CD4-positive, alpha-beta T cell (primary cell): ENCODE results near the gene NKAIN4. TPM values are rescaled to one million over a fixed set of nuclear protein-coding genes. Genes with fewer than 3 reads are reported as not detected.
A peak's percentile ranks its signal among the peaks of the same experiment; 100 is the strongest.

Experiments
- ATAC-seq: fragments of 200-7000 bp; cut with Tn5 transposase; one replicate; pipeline ENCODE4 v1.10.0; 2022; ENCODE audit warnings: mild to moderate bottlenecking; ENCODE audit not compliant: poor library complexity
- CTCF ChIA-PET: fragments of 350-600 bp; sonication (Branson Sonifier 250); formaldehyde crosslinking; loops from one replicate; lab custom pipeline; 2021; ENCODE audit warnings: antibody characterized with exemption, inconsistent platforms; lab: Charles Lee
- POLR2A ChIA-PET: fragments of 350-600 bp; sonication (Branson Sonifier 250); formaldehyde crosslinking; loops from one replicate; lab custom pipeline; 2021; ENCODE audit warnings: antibody characterized with exemption, inconsistent platforms; lab: Charles Lee
- DNase-seq, 14 experiments: peaks; one replicate each; pipeline ENCODE4 v3.0.0-alpha.2; 2013 to 2020; ENCODE audit warnings: mixed read lengths in 2 of 14
- H3K27ac ChIP-seq, 2 donors: one replicate each; pipeline versions ENCODE4 v1.5.1 to v1.7.0; 2013; ENCODE audit warnings: low read length in 2 of 2, low read depth in 1 of 2, mild to moderate bottlenecking in 1 of 2
- H3K27me3 ChIP-seq, 2 experiments: 1 replicate in 1 of 2; 2 replicates in 1 of 2; pipeline versions ENCODE4 v1.6.1 to v1.7.0; 2013; ENCODE audit warnings: low read length in 2 of 2, control low read depth in 1 of 2, mild to moderate bottlenecking in 1 of 2, moderate library complexity in 1 of 2; ENCODE audit not compliant: insufficient read depth in 2 of 2, control insufficient read depth in 1 of 2
- H3K36me3 ChIP-seq: one replicate; pipeline ENCODE4 v1.6.1; 2013; ENCODE audit warnings: low read length, control low read depth; ENCODE audit not compliant: insufficient read depth
- H3K4me1 ChIP-seq: one replicate; pipeline ENCODE4 v1.6.1; 2013; ENCODE audit warnings: low read length, control low read depth; ENCODE audit not compliant: insufficient read depth
- H3K4me3 ChIP-seq: one replicate; pipeline ENCODE4 v1.5.1; 2013; ENCODE audit warnings: mild to moderate bottlenecking, low read length, moderate library complexity
- H3K9me3 ChIP-seq, 2 experiments: 1 replicate in 1 of 2; 2 replicates in 1 of 2; pipeline versions ENCODE4 v1.6.1 to v1.7.0; 2013; ENCODE audit warnings: low read length in 2 of 2, mild to moderate bottlenecking in 2 of 2, control low read depth in 1 of 2, moderate library complexity in 1 of 2; ENCODE audit not compliant: control insufficient read depth in 1 of 2, insufficient read depth in 1 of 2
- H3K27ac Mint-ChIP-seq: one replicate; pipeline ENCODE4 v1.8.0; 2020; ENCODE audit warnings: mixed read lengths
- H3K27me3 Mint-ChIP-seq: one replicate; pipeline ENCODE4 v1.8.0; 2021; ENCODE audit warnings: mixed read lengths
- H3K36me3 Mint-ChIP-seq: one replicate; pipeline ENCODE4 v1.8.0; 2021; ENCODE audit warnings: low read depth, mixed read lengths
- H3K4me1 Mint-ChIP-seq: one replicate; pipeline ENCODE4 v1.8.0; 2021; ENCODE audit warnings: low read depth, mixed read lengths
- H3K4me3 Mint-ChIP-seq: one replicate; pipeline ENCODE4 v1.8.0; 2020; ENCODE audit warnings: mild to moderate bottlenecking, mixed read lengths
- H3K9me3 Mint-ChIP-seq: one replicate; pipeline ENCODE4 v1.8.0; 2020; ENCODE audit warnings: mixed read lengths
- CTCF ChIP-seq: fragments of 200-600 bp; IDR thresholded peaks from one replicate; pipeline ENCODE4 v1.8.0; 2022; ENCODE audit warnings: antibody characterized with exemption, mild to moderate bottlenecking
- intact Hi-C, 2 experiments: fragments of 100-400 bp; cut with DNase I in 1 of 2; cut with micrococcal nuclease in 1 of 2; formaldehyde crosslinking; loops; one replicate each; pipeline versions ENCODE4 v1.15.1 to v1.9.0; 2023 to 2025; cut with DNase I, micrococcal nuclease
- total RNA-seq, 174 experiments: library from RNA in 2 of 174; stranded (reverse) in 2 of 174; gene quantifications; one replicate each; pipeline ENCODE4 v1.2.3 and lab custom pipeline; 2021 to 2026

NKAIN4 gene
- total RNA-seq, 2 experiments from 2014 or later: not detected

GRCh38 chr20:63214514-63214913 lies 39.7 kb downstream of the NKAIN4 start:
- ATAC-seq (no peak), DNase-seq (no peak)
- Mint-ChIP-seq H3K36me3 (peaks cover 58% of the 10 kb centered on the region), H3K4me3 (peak overlapping the region; percentile 93), H3K9me3 (no peaks in the 10 kb centered on the region), H3K27me3 (no peaks in the 10 kb centered on the region), H3K27ac (peak overlapping the region; percentile 88), H3K4me1 (peaks cover 60% of the 10 kb centered on the region)
- ChIA-PET CTCF (interaction anchor here (1.0 to 3.1 kb wide), 2 partner anchors 9 to 242 kb away, joined by 3 to 13 read pairs; no protein-coding TSS in a partner anchor), POLR2A (interaction anchor here (1.9 kb wide), 1 partner anchor 58 kb away, joined by 9 read pairs; the partner anchor contains the start of gene ARFGAP1)
- Histone ChIP-seq H3K27ac (no peak overlapping the region), H3K27me3 (no peaks in the 10 kb centered on the region), H3K4me1 (peaks cover 60% of the 10 kb centered on the region), H3K36me3 (peaks cover 44% of the 10 kb centered on the region), H3K9me3 (no peaks in the 10 kb centered on the region), H3K4me3 (peak overlapping the region; percentile 75)
- intact Hi-C loops: loop anchor here in 1 of 2 experiments (10.0 kb wide), 2 partner anchors 280 to 830 kb away; partner anchors contain the start of genes GID8 and RPS21
- TF ChIP-seq CTCF: no peak

GRCh38 chr20:63212792-63213191 lies 41.5 kb downstream of the NKAIN4 start:
- no peak overlapping the region for H3K27ac ChIP-seq
- H3K36me3 Mint-ChIP-seq: peaks cover 76% of the 10 kb centered on the region
- H3K4me3 ChIP-seq: no peak overlapping the region

GRCh38 chr20:63212393-63212730 lies 41.9 kb downstream of the NKAIN4 start:
- Mint-ChIP-seq H3K4me3 (peak overlapping the region; percentile 51), H3K27ac (peak overlapping the region; percentile 30), H3K4me1 (peaks cover 71% of the 10 kb centered on the region), H3K27me3 (no peaks in the 10 kb centered on the region), H3K9me3 (no peaks in the 10 kb centered on the region), H3K36me3 (peaks cover 80% of the 10 kb centered on the region)
- ATAC-seq: no peak
- H3K27me3 ChIP-seq: no peaks in the 10 kb centered on the region
- H3K27ac ChIP-seq: no peak overlapping the region
- H3K36me3 ChIP-seq: peaks cover 63% of the 10 kb centered on the region
- H3K4me1 ChIP-seq: peaks cover 65% of the 10 kb centered on the region
- H3K9me3 ChIP-seq: no peaks in the 10 kb centered on the region
- H3K4me3 ChIP-seq: no peak overlapping the region
- POLR2A ChIA-PET: no interaction called here
- CTCF ChIA-PET: interaction anchor here (3.1 kb wide), 1 partner anchor 11 kb away, joined by 13 read pairs; no protein-coding TSS in a partner anchor
- TF ChIP-seq CTCF: no peak
- intact Hi-C loops: loop anchor here in 1 of 2 experiments (10.0 kb wide), 2 partner anchors 278 to 828 kb away; partner anchors contain the start of genes GID8 and RPS21
- DNase-seq: no peak

More at GRCh38 chr20:63212792-63213191, 41.5 kb downstream of the NKAIN4 start:
- no peak for ATAC-seq
- intact Hi-C loops: loop anchor here in 1 of 2 experiments (10.0 kb wide), 2 partner anchors 278 to 828 kb away; partner anchors contain the start of genes GID8 and RPS21
- POLR2A ChIA-PET: no interaction called here
- CTCF ChIA-PET: interaction anchor here (3.1 kb wide), 1 partner anchor 11 kb away, joined by 13 read pairs; no protein-coding TSS in a partner anchor
- Mint-ChIP-seq H3K27me3 (no peaks in the 10 kb centered on the region), H3K4me1 (peaks cover 67% of the 10 kb centered on the region), H3K4me3 (peak overlapping the region; percentile 56), H3K9me3 (no peaks in the 10 kb centered on the region), H3K27ac (peak overlapping the region; percentile 49)
- no peak for TF ChIP-seq CTCF
- Histone ChIP-seq H3K27me3 (no peaks in the 10 kb centered on the region), H3K36me3 (peaks cover 59% of the 10 kb centered on the region), H3K4me1 (peaks cover 65% of the 10 kb centered on the region), H3K9me3 (no peaks in the 10 kb centered on the region)
- no peak for DNase-seq
